ENCODE data around the gene EIF2B4. TPM values are rescaled to one million over a fixed set of nuclear protein-coding genes. Genes with fewer than 3 reads are reported as not detected.
A peak's percentile ranks its signal among the peaks of the same experiment; 100 is the strongest.

The EIF2B4 gene
- total and polyA plus RNA-seq, 2 of the 13 experiments (the other 11 are each of a cell fraction or from before 2014, with no cell fraction given): 91.5 to 96.4 TPM

DNA sequence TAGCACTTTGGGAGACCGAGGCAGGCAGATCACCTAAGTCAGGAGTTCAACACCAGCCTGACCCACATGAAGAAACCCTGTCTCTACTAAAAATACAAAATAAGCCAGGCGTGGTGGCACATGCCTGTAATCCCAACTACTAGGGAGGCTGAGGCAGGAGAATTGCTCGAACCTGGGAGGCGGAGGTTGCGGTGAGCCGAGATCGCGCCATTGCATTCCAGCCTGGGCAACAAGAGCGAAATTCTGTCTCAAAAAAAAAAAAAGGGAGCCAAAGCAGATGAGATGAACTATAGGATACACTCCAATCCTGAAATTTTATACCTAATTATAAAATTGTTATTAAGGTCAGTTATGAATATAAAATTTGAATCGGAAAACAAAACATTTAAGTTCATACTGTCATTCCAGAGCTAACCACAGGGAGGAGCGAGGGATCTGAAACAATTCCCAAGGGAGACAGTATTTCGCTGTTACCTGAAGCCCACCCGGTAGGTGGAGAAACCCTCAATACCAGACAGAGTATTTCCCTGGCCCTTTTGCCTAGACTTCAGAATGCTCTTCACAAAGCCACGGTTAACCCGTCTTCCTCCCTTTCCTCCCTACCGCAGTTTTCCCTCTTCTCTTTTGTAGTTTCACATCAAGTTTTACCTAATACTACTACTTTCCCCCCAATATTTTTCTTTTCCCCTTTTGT, 37.8 kb upstream of the EIF2B4 start (continued):
- TF ChIP-seq ZNF816 (CRISPR knock-in tag; IDR thresholded peaks at IDR 0.05; ENCODE audit: borderline replicate concordance) (no peak), HOXA5 (CRISPR knock-in tag; IDR thresholded peaks at IDR 0.05) (0 out of 2 replicates have a peak, but pooled peaks have one; percentile 51), GABPB1 (CRISPR knock-in tag; IDR thresholded peaks at IDR 0.05) (peak; percentile 26), SMC3 (IDR thresholded peaks at IDR 0.05; ENCODE audit: low read length) (peak; percentile 96), ZNF703 (CRISPR knock-in tag; IDR thresholded peaks at IDR 0.05; ENCODE audit: borderline replicate concordance) (no peak), HES4 (CRISPR knock-in tag; IDR thresholded peaks at IDR 0.05; ENCODE audit: borderline replicate concordance) (no peak), ZBTB7B (CRISPR knock-in tag; IDR thresholded peaks at IDR 0.05) (peak; percentile 78), ZMYM4 (CRISPR knock-in tag; IDR thresholded peaks at IDR 0.05) (0 out of 2 replicates have a peak, but pooled peaks have one; percentile 32), CC2D1A (CRISPR knock-in tag; IDR thresholded peaks at IDR 0.05) (no peak), LCORL (IDR thresholded peaks at IDR 0.05) (no peak), LCORL (CRISPR knock-in tag; IDR thresholded peaks at IDR 0.05) (peak; percentile 39; the same call in 1 of the 2 replicates), NFYC (CRISPR knock-in tag; IDR thresholded peaks at IDR 0.05) (no peak)
- TF ChIP-seq, protein P1, sequence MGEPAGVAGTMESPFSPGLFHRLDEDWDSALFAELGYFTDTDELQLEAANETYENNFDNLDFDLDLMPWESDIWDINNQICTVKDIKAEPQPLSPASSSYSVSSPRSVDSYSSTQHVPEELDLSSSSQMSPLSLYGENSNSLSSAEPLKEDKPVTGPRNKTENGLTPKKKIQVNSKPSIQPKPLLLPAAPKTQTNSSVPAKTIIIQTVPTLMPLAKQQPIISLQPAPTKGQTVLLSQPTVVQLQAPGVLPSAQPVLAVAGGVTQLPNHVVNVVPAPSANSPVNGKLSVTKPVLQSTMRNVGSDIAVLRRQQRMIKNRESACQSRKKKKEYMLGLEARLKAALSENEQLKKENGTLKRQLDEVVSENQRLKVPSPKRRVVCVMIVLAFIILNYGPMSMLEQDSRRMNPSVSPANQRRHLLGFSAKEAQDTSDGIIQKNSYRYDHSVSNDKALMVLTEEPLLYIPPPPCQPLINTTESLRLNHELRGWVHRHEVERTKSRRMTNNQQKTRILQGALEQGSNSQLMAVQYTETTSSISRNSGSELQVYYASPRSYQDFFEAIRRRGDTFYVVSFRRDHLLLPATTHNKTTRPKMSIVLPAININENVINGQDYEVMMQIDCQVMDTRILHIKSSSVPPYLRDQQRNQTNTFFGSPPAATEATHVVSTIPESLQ (CRISPR knock-in tag; conservative IDR thresholded peaks at IDR 0.05): 0 out of 2 replicates have a peak, but pooled peaks have one; percentile 21
- TF ChIP-seq, protein P2, sequence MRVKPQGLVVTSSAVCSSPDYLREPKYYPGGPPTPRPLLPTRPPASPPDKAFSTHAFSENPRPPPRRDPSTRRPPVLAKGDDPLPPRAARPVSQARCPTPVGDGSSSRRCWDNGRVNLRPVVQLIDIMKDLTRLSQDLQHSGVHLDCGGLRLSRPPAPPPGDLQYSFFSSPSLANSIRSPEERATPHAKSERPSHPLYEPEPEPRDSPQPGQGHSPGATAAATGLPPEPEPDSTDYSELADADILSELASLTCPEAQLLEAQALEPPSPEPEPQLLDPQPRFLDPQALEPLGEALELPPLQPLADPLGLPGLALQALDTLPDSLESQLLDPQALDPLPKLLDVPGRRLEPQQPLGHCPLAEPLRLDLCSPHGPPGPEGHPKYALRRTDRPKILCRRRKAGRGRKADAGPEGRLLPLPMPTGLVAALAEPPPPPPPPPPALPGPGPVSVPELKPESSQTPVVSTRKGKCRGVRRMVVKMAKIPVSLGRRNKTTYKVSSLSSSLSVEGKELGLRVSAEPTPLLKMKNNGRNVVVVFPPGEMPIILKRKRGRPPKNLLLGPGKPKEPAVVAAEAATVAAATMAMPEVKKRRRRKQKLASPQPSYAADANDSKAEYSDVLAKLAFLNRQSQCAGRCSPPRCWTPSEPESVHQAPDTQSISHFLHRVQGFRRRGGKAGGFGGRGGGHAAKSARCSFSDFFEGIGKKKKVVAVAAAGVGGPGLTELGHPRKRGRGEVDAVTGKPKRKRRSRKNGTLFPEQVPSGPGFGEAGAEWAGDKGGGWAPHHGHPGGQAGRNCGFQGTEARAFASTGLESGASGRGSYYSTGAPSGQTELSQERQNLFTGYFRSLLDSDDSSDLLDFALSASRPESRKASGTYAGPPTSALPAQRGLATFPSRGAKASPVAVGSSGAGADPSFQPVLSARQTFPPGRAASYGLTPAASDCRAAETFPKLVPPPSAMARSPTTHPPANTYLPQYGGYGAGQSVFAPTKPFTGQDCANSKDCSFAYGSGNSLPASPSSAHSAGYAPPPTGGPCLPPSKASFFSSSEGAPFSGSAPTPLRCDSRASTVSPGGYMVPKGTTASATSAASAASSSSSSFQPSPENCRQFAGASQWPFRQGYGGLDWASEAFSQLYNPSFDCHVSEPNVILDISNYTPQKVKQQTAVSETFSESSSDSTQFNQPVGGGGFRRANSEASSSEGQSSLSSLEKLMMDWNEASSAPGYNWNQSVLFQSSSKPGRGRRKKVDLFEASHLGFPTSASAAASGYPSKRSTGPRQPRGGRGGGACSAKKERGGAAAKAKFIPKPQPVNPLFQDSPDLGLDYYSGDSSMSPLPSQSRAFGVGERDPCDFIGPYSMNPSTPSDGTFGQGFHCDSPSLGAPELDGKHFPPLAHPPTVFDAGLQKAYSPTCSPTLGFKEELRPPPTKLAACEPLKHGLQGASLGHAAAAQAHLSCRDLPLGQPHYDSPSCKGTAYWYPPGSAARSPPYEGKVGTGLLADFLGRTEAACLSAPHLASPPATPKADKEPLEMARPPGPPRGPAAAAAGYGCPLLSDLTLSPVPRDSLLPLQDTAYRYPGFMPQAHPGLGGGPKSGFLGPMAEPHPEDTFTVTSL (CRISPR knock-in tag; IDR thresholded peaks at IDR 0.05; ENCODE audit: borderline replicate concordance): no peak
- TF ChIP-seq, protein P3, sequence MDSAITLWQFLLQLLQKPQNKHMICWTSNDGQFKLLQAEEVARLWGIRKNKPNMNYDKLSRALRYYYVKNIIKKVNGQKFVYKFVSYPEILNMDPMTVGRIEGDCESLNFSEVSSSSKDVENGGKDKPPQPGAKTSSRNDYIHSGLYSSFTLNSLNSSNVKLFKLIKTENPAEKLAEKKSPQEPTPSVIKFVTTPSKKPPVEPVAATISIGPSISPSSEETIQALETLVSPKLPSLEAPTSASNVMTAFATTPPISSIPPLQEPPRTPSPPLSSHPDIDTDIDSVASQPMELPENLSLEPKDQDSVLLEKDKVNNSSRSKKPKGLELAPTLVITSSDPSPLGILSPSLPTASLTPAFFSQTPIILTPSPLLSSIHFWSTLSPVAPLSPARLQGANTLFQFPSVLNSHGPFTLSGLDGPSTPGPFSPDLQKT (CRISPR knock-in tag; IDR thresholded peaks at IDR 0.05; ENCODE audit: borderline replicate concordance): no peak
- TF ChIP-seq, protein P4, sequence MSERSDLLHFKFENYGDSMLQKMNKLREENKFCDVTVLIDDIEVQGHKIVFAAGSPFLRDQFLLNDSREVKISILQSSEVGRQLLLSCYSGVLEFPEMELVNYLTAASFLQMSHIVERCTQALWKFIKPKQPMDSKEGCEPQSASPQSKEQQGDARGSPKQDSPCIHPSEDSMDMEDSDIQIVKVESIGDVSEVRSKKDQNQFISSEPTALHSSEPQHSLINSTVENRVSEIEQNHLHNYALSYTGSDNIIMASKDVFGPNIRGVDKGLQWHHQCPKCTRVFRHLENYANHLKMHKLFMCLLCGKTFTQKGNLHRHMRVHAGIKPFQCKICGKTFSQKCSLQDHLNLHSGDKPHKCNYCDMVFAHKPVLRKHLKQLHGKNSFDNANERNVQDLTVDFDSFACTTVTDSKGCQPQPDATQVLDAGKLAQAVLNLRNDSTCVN (CRISPR knock-in tag; IDR thresholded peaks at IDR 0.05; ENCODE audit: borderline replicate concordance): no peak
- TF ChIP-seq, protein P5, sequence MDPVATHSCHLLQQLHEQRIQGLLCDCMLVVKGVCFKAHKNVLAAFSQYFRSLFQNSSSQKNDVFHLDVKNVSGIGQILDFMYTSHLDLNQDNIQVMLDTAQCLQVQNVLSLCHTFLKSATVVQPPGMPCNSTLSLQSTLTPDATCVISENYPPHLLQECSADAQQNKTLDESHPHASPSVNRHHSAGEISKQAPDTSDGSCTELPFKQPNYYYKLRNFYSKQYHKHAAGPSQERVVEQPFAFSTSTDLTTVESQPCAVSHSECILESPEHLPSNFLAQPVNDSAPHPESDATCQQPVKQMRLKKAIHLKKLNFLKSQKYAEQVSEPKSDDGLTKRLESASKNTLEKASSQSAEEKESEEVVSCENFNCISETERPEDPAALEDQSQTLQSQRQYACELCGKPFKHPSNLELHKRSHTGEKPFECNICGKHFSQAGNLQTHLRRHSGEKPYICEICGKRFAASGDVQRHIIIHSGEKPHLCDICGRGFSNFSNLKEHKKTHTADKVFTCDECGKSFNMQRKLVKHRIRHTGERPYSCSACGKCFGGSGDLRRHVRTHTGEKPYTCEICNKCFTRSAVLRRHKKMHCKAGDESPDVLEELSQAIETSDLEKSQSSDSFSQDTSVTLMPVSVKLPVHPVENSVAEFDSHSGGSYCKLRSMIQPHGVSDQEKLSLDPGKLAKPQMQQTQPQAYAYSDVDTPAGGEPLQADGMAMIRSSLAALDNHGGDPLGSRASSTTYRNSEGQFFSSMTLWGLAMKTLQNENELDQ (CRISPR knock-in tag; IDR thresholded peaks at IDR 0.05; ENCODE audit: borderline replicate concordance): no peak
